B cell (primary cell): ENCODE measurements around the gene ETS1.

Source experiments
- CTCF ChIP-seq: fragments of 200-600 bp; IDR thresholded peaks from one replicate; pipeline ENCODE4 v1.8.0; 2022; ENCODE audit warnings: antibody characterized with exemption, mild to moderate bottlenecking
- EZH2 ChIP-seq: IDR thresholded peaks from 2 replicates; pipeline ENCODE4 v1.6.1; 2012; ENCODE audit warnings: borderline replicate concordance, low read depth, mild to moderate bottlenecking, moderate library complexity, low read length; ENCODE audit not compliant: insufficient read depth, poor library complexity, severe bottlenecking

- TF ChIP-seq CTCF (no peak), EZH2 (no peak)
Observed at GRCh38 chr11:128528294-128528693, 59.1 kb downstream of the ETS1 start.
